OCI-LY3 (cell line): ENCODE data around the gene HLF.

Experiments
- CTCF ChIP-seq: fragments of 200-600, 300-600 bp; sonication (generic); IDR thresholded peaks from 2 replicates; pipeline ENCODE4 v1.5.1; 2014; ENCODE audit warnings: antibody characterized with exemption, low read length, low read depth
- EZH2phosphoT487 ChIP-seq: fragments of 200-600 bp; shearing (Covaris generic); IDR thresholded peaks from 2 replicates; pipeline ENCODE4 v1.6.1; 2018; ENCODE audit warnings: antibody characterized with exemption, mixed run types, low read depth

DNA sequence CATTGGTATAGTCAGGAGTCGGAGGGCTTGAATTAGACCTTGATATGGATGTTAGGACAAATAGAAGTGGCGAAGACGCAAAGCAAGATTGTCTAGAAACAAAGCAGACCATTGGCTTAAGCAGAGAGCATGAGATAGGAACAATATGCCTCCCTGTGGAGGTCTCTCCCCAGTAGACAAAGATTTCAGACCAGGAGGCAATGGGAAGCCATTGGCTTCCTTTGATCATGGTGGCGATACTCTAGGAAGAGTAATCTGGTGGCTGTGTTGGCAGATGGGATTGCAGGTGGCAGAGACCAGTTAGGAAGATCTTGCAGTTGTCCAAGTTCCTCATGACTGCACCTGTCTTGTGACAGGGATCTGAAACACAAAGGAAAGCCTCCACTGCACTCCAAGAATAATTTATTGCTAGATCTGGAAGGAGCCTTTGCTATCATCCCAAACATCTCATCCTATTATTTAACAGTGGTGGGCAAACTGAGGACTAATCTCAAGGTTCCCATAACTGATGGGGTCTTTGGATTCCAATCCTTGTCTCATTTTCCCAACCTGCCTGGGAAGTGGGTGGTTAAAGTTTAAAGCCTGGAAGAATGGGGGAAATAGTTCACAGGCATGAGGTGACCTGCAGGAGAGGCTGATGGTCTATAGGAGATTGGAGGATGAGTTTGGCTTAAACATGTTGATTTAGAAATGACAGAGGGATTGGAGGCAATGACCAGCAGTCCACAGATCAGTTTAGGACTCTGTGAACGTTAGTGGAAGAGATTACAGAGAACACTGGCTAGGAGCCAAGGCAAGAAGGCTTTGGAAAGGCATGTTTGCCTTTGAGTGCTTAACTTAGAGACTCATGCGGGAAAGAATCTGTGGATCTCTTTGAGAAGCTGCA lies 37.0 kb downstream of the HLF start:
- TF ChIP-seq CTCF (no peak), EZH2phosphoT487 (no peak)
